ENCODE measurements around the gene COG4.
A peak's percentile ranks its signal among the peaks of the same experiment; 100 is the strongest.
"Not testable (repeated sequence)": the region's sequence is repeated elsewhere in the genome, so short reads cannot be mapped to it uniquely, and the experiment has no call there.

Gene COG4

GRCh38 chr16:70526403-70526802 is 3.0 kb upstream of the COG4 start:
- DNase-seq, result no peak

DNA sequence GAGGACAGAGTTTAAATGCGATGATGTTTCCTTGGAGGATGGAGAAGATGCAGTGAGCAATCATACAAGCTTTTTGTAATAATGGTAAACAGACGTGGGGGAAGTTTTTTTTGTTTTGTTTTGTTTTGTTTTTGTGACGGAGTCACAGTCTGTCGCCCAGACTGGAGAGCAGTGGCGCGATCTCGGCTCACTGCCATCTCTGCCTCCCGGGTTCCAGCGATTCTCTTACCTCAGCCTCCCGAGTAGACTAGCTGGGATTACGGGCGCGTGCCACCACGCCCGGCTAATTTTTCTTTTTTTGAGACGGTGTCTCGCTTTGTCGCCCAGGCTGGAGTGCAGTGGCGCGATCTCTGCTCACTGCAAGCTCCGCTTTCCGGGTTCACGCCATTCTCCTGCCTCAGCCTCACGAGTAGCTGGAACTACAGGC is 1.1 kb upstream of the COG4 start:
- DNase-seq, result not testable (repeated sequence)

DNA sequence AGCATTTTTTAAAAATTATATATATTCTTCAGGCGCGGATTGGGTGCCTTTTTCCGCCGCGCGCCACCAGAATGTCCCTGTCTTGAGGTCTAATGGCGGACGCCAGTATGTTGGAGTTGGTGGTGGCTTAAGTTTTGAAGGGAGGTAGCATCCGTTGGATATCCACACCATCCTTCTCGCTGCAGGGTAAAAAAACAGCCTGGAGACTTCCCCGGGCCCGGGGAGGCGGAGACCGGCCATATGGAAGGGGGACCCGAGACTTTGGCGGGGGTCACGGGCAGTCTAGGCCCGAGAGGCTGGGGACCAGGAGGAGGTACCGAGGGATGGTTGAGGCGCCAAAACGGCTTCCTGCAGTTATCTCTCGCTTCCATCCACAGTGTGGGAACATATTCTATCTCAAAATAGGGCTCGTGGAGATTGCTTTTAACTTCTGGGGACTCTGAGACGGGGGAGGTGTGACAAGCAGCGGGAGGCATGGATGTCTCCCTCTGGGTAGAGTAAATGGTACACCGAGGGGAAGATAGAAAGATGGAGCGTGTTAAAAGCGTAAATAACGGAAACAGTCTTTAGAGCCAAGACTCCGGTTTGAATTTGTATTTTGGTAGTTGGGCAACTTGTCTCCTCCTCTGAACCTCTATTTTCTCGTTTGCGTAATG is 517 bp upstream of the COG4 start, which contains the start of gene SF3B3:
Gene SF3B3, plus strand, starts transcription at position 74 of the 656 bp plus-strand sequence. CDS start 2,841 bp downstream, outside the sequence.
- peak in 1 of 2 experiments; percentile 71 for DNase-seq

DNA sequence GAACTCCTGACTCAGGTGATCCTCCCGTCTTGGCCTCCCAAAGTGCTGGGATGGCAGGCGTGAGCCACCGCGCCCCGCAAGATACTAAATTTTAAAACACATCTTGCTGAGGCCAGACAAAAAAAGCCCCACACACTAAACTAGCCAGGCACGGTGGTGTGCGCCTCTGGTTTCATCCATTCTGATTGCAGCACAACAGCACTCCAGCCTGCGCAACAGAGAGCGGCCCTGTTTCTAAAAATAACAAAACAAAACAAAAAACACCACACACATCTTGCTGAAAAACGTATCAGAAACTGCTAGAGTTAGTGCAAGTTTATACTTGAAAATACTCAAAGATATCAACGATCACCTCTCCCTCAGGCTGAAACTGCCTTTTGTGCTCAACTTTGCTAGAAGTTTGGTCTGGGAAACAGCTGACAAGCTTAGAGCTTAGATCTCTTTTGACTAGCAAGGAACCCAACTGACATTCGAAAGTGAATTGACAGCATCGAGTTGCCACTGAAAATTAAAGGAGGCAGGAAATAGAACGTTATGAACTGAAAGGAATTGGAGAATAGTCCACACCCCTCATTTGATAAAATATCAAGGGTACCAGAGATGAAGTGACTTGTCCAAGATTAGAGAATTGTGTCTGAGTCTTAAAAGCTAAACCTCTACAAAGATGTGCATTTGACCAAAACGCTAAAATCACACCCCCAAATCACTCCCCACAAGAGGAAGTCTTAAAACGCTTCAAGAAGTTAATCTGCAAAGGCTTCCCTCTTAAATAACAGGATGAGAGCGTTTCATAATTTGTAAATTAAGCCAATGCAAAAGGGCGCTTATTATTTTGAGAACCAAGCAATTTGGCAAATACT is 908 bp downstream of the COG4 start:
- no peak for DNase-seq

DNA sequence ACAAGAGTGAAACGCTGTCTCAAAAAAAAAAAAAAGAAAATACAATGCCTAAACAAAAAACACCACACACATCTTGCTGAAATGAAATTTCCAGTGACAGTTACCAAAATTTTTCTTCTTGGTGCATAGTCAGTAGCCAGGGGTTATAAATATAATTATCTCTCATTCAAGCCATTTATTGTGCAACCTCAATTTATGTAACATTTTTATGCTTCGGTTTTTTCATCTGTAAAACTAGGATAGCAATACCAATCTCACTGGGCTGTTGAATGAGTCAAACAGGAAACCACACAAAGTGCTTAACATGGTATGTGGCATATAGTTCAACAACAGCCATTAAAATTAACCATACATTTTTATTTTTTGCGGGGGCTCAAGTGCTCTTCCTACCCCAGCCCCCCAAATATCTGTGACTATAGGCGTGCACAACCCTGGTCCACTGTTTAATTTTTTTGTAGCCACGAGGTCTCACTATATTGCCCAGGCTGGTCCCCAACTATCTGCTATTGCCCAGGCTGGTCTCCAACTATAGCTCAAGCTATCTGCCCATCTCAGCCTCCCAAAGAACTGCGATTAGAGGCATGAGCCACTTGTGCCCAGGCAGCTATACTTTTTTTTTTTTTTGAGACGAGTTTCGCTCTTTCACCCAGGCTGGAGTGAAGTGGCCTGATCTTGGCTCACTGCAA is 2.6 kb downstream of the COG4 start:
- DNase-seq, result no peak

- DNase-seq, result no peak
These were observed 10.9 kb downstream of the COG4 start for GRCh38 chr16:70512456-70512855.

DNA sequence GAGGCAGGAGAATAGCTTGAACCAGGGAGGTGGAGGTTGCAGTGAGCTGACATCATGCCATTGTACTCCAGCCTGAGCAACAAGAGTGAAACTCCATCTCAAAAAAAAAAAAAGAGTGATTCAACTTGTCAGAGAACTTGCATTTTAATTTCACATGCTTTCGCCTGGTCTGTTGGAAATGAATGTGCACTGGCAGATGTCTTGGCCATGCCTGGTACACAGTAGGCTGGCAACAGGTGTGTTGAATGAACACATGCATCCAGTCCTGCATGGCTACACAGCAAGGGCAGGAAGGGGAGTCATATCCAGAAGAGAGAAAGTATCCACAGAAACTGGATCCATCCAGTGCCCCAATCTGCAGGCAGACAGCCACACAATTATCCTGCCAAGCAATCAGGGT is 11.5 kb downstream of the COG4 start:
- no peak for DNase-seq

DNA sequence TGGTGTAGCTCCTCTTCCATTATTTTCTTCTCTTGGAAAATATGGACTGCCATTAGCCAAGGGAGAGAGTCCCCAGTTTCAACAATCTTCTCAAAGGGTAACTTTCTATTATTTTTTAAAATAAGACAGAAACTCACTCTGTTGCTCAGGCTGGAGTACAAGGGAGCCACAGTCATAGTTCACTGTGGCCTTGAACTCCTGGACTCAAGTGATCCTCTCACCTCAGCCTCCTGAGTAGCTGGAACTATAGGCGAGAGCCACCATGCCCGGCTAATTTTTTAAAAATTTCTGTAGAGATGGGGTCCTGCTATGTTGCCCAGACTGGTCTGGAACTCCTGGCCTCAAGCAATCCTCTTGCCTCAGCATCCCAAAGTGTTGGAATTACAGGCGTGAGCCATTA is 13.1 kb downstream of the COG4 start:
- no peak for DNase-seq

GRCh38 chr16:70508752-70509151 is 14.6 kb downstream of the COG4 start:
- no peak for DNase-seq

GRCh38 chr16:70496513-70496912 is 26.8 kb downstream of the COG4 start:
- no peak for DNase-seq

DNA sequence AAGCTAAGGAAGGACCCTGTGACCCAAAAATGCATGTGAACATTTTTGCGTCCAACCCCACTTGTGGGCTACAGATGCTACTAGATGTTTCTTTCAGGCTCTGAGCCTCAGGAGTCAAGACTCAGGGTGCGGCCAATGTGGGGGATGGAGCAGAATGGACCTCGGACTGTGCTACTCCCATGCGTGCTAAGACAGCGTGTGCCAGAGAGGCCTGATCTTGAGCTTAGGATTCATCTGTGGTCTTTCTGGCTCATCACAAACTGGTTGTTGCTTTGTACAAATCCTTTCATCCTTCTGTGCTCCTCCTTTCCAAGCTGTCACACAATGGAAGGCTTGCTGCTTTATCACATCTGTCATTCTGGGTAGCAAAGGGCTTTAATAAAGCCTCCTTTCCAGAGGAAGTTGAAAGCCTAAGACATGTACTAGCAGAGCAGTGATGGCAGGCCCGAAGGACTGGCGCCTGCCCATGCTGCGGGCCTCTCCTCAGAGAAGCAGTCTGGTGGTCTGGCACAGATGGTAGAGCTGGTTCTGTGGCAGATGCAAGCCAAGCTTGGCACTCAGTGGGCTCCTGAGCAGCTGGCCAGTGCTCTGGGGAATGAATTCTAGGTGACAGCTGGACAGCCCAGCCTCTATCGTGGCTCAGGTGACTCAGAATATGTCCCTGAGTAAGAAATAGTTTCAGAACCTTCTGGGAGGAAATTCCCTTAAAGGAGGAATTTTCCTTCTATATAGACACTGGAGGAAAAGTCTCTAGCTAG is 27.8 kb downstream of the COG4 start:
- DNase-seq, result no peak

GRCh38 chr16:70494777-70495176 is 28.6 kb downstream of the COG4 start:
- DNase-seq, result no peak

DNA sequence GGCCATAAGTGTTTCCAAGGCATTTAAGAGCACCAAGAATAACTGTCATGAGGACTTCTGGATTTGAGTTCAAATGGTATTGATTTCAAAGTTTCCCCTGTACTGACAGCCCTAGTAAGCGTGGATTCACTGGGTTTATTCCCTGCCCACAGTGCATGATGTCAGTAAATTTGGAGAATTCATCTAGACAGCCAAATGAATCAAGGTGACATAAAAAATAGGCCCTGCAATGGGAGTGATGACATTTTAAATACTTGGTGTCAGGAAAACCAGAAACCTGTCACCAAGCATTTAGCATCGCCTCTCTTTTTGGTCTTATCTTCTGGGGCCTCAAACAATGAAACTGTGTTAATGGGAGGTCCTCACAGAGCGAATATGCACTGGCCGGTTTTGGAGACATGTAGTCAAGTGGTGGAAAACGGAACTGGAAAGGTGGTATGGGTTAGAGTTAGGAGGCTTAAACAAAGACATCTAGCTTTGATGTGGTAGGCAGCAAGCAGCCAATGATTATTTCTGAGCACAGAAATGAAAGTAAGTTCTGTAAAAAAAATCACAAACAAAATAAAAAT is 29.1 kb downstream of the COG4 start:
- DNase-seq, result no peak

DNA sequence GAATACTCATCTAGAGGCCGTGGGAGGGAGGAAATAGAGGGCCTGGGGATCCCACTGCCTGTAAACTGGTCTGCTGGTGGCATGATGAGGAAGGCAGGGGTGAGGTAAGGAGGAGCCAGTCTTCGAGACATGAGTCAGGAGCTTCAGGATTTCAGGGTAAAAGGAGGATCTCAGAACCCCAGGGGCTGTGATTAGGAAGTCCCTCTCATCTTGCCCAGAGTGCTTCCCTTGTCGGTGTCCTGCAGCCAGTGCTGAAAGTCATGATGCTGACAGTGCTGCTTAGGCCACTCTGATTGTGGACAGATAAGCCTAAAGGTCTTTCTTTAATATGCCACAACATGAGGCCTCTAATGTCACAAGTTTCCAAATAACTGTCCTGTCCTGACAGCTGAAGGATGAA is 29.6 kb downstream of the COG4 start:
- no peak for DNase-seq

GRCh38 chr16:70490261-70490660 is 33.1 kb downstream of the COG4 start:
- DNase-seq, result no peak

DNA sequence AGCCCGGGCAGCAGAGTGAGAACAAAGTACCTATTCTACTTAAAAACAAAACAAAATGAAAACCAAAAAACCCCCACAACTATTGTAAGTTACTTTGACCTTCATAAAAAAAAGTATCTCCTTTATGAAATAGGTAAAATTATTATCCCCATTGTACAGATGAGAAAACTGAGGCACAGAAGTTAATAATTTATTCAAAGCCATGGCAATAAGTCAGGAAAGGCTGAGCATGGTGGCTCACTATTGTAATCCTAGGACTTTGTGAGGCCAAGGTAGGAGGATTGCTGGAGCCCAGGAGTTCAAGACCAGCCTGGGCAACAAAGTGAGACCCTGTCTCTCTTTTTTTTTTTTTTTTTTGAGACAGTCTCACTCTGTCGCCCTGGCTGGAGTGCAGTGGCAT is 38.5 kb downstream of the COG4 start:
- no peak for DNase-seq

DNA sequence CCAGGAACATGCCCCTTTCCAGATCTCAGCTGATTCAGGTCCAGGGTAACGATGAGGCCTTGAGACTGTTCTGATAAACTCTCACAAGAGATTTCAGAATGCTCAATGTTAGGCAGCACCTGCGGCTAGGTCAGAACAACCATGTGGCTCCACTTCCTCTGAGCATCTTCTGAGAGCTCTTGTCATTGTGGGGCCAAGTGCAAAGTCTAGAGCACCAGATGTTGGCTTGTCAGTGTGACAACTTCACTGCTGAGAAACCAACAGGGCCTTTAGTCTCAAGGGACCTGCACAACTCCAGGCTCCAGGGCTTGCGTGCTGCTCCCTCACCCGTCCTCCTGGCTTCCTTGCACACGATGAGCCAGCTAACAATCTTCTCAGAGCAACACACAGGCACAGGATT is 39.9 kb downstream of the COG4 start:
- no peak for DNase-seq

GRCh38 chr16:70482624-70483023 is 40.7 kb downstream of the COG4 start:
- DNase-seq, result no peak

DNA sequence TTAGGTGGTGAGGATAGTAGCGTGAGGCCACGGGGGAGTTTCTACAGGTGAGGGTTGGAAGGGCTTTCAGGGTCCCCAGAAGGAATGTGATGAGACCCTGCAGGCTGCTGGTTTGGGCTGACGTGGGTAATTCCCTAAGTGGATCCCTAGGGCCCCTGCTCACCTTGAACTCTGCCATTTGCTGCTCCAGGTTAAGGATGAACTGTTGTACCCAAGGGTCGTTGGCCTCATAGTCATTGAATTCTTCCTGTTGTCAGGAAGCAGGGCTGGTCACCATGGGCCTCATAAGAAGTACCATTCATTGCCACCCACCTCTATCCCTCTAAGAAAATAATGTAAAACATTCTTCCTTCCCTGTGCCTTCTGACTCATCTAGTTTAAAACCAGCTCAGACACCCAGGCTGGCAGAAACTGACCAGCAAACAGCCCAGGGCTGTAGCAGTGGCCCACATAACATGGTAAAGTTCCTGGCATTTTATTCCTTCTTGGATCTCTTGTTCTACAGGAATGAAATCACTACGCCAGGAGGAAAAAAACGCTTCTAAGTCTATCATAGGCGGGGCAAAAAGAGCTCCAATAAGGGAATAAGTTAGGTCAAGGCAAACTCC is 41.3 kb downstream of the COG4 start:
- DNase-seq, result no peak

DNA sequence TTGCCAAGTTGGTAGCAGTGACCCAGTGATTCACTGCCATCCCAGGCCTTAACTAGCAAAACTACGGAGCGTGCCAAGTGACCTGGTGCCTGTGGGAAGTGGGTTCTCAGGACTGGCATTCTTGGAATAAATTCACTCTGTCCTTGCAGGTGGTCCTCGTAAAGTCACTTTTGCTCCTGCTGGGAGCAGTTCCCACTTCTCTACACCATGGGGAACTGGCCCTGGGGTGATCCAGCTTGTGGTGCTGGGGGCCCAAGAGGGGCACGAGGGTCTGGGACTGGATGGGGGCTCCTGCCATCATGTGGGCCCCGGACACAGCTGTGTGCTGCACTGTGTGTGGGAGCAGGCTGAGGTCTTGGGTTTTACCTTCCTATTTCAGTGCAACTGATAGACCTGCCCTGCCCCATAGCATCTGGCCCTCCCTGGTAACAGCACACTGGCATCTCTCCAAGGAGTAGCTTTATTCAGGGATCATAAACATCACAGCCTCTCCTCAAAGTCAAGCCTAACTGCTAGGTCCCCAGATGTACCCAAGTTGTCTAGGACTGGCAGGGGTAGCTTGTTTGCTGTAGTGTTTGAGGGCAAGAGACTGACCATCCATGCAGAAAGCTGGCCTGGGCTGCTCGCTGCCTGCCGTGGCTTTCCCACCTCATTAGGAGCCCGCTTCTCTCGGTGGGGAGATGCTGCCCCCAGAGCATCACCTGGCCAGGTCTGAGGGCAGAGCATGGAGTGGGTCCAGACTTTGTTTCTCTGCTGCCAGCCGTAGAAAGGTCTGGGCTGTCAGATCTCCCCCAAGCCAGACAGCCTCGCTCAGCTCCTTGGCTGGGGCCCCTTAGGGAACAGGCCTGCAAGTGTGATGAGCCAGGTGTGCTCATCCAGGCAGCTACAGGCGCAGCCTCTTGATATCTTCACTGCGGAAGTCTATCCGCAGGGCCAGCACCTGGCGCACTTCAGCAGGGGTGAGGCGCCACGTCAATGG is 42.9 kb downstream of the COG4 start:
- DNase-seq, result no peak

DNA sequence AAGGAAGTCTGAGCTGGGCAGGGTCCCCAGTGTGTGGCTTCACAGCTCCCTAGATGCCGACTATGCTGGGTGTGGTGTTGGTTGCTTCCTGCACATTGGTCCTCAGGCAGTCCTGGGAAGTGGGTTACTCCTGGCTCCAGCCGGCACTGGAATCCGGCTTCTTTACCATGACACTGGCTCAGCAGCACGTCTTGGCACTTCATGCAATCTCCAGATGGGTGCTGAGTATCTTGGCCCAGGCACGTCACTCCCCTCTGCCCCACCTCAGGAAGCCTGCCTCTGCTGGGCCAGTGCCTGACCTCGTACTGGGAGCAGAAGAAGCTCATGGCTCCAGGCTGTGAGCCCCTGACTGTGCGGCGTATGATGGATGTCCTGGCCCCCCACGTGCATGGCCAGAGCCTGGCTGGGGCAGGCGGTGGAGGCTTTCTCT is 44.4 kb downstream of the COG4 start:
- no peak for DNase-seq
